ENCODE data around the gene DICER1. TPM values are rescaled to one million over a fixed set of nuclear protein-coding genes. Genes with fewer than 3 reads are reported as not detected.

The DICER1 gene
- total RNA-seq, 1 donor from 2014 or later, result 58.9 TPM

GRCh38 chr14:95041477-95042020 lies 115.8 kb downstream of the DICER1 start:
- intact Hi-C loops (cut with micrococcal nuclease), result no loop called here

GRCh38 chr14:95040708-95041476 lies 116.4 kb downstream of the DICER1 start:
- intact Hi-C loops (cut with micrococcal nuclease), result no loop called here

- intact Hi-C loops (cut with micrococcal nuclease), result no loop called here
Observed at GRCh38 chr14:95039993-95040348, 117.4 kb downstream of the DICER1 start.

GRCh38 chr14:95039259-95039992 lies 117.9 kb downstream of the DICER1 start:
- intact Hi-C loops (cut with micrococcal nuclease), result no loop called here

GRCh38 chr14:95038521-95039250 lies 118.6 kb downstream of the DICER1 start:
- intact Hi-C loops (cut with micrococcal nuclease), result no loop called here

- intact Hi-C loops (cut with micrococcal nuclease), result no loop called here
Observed at GRCh38 chr14:95037273-95037672, 120.1 kb downstream of the DICER1 start.

Other genes with a start within 250 kb of the DICER1 start
- gene CLMN, start 162.4 kb upstream of the DICER1 start, total RNA-seq, result 0.22 and 0.29 TPM in 2 replicates

All from T-helper 1 cell treated with Interleukin-12 subunit alpha and Interleukin-12 subunit beta and Interleukin-4 antibody, amounts not matched to agents 30 ng/mL and 1 ng/mL, for 36 hours (primary cell).